H1 (cell line): ENCODE data around the gene SLC30A3. TPM values are rescaled to one million over a fixed set of nuclear protein-coding genes. Genes with fewer than 3 reads are reported as not detected.

Source experiments
- ASH2L ChIP-seq: fragments of 200-600, 300-600 bp; sonication (generic); IDR thresholded peaks from one replicate; pipeline ENCODE4 v1.7.1; 2017; ENCODE audit warnings: low read length
- CHD2 ChIP-seq: IDR thresholded peaks from 2 replicates; pipeline ENCODE4 v1.6.1; 2012; ENCODE audit warnings: low read length, improper control_type of control experiment
- CTBP2 ChIP-seq: IDR thresholded peaks from 2 replicates; pipeline ENCODE4 v1.7.0; 2011; ENCODE audit warnings: borderline replicate concordance, mild to moderate bottlenecking, moderate library complexity, mixed read lengths, low read length; ENCODE audit not compliant: insufficient read depth, insufficient read length
- CTCF ChIP-seq, 3 experiments: IDR thresholded peaks; 1 replicate in 2 of 3; 2 replicates in 1 of 3; pipeline versions ENCODE4 v1.5.1 to v1.6.1; 2011; ENCODE audit warnings: low read length in 3 of 3, mild to moderate bottlenecking in 3 of 3, inconsistent platforms in 2 of 3, low read depth in 1 of 3, moderate library complexity in 1 of 3; ENCODE audit not compliant: insufficient read depth in 1 of 3; ENCODE audit errors: control extremely low read depth in 1 of 3
- EZH2 ChIP-seq: fragments of 200-600 bp; sonication (generic); IDR thresholded peaks from 2 replicates; pipeline ENCODE4 v1.7.1; 2012; ENCODE audit warnings: low read depth, mild to moderate bottlenecking, moderate library complexity, low read length, inconsistent platforms; ENCODE audit not compliant: severe bottlenecking
- GTF2F1 ChIP-seq: IDR thresholded peaks from 2 replicates; pipeline ENCODE4 v1.6.1; 2012; ENCODE audit warnings: low read depth, low read length, improper control_type of control experiment, borderline replicate concordance
- HDAC2 ChIP-seq, 2 experiments: fragments of 300-600 bp in 1 of 2; sonication (generic) in 1 of 2; IDR thresholded peaks; 2 replicates each; pipeline ENCODE4 v1.6.1; 2011 to 2012; ENCODE audit warnings: low read depth in 2 of 2, low read length in 2 of 2, mild to moderate bottlenecking in 2 of 2, moderate library complexity in 2 of 2, borderline replicate concordance in 1 of 2, inconsistent platforms in 1 of 2
- JUND ChIP-seq: IDR thresholded peaks from 2 replicates; pipeline ENCODE4 v1.6.1; 2011; ENCODE audit warnings: mild to moderate bottlenecking, improper control_type of control experiment, low read length
- POLR2A ChIP-seq, 2 experiments: IDR thresholded peaks; 1 replicate in 1 of 2; 2 replicates in 1 of 2; pipeline ENCODE4 v1.6.1; 2011; ENCODE audit warnings: low read depth in 2 of 2, low read length in 2 of 2, mild to moderate bottlenecking in 2 of 2; ENCODE audit errors: control extremely low read depth in 1 of 2
- RAD21 ChIP-seq, 2 experiments: IDR thresholded peaks in 1 of 2; conservative IDR thresholded peaks in 1 of 2; 2 replicates each; pipeline ENCODE4 v1.6.1; 2011; ENCODE audit warnings: low read depth in 2 of 2, low read length in 2 of 2, improper control_type of control experiment in 1 of 2, inconsistent platforms in 1 of 2, mild to moderate bottlenecking in 1 of 2, moderate library complexity in 1 of 2
- SIN3A ChIP-seq, 2 experiments: IDR thresholded peaks in 1 of 2; conservative IDR thresholded peaks in 1 of 2; 2 replicates each; pipeline ENCODE4 v1.6.1; 2011 to 2012; ENCODE audit warnings: low read length in 2 of 2, improper control_type of control experiment in 1 of 2, low read depth in 1 of 2, mild to moderate bottlenecking in 1 of 2
- SP1 ChIP-seq: IDR thresholded peaks from 2 replicates; pipeline ENCODE4 v1.6.1; 2011; ENCODE audit warnings: low read depth, low read length
- SUZ12 ChIP-seq: fragments of 200-600 bp; sonication (generic); IDR thresholded peaks from 2 replicates; pipeline ENCODE4 v1.6.1; 2012; ENCODE audit warnings: mild to moderate bottlenecking, inconsistent platforms, low read length, moderate library complexity, mixed read lengths
- TAF1 ChIP-seq: IDR thresholded peaks from 2 replicates; pipeline ENCODE4 v1.6.1; 2011; ENCODE audit warnings: mild to moderate bottlenecking, low read depth, low read length
- TBP ChIP-seq: IDR thresholded peaks from 2 replicates; pipeline ENCODE4 v1.6.1; 2011; ENCODE audit warnings: low read depth, low read length, improper control_type of control experiment
- TEAD4 ChIP-seq: IDR thresholded peaks from 2 replicates; pipeline ENCODE4 v1.6.1; 2012; ENCODE audit warnings: low read depth, low read length, inconsistent platforms, mixed read lengths
- polyA plus RNA-seq, 7 experiments: library from polyadenylated mRNA; depleted of rRNA in 3 of 7; stranded (reverse) in 5 of 7; unstranded in 2 of 7; fragments of >200 nt in 5 of 7; fragments of 200-250 nt in 2 of 7; gene quantifications; 1 replicate in 5 of 7; 2 replicates in 1 of 7; 4 replicates in 1 of 7; pipeline versions ENCODE4 v1.2.1 to v1.2.3, GENCODE V29; 2011 to 2013; ENCODE audit warnings: missing spikeins in 2 of 7, mixed read lengths in 2 of 7
- total RNA-seq: library from RNA; stranded (reverse); fragmentation: NEBNext Ultra II Directional; extraction: Animal tissue kit (Norgen Biotek cat#: 25700); gene quantifications from 2 replicates; pipeline ENCODE4 v1.2.1, GENCODE V29; 2021

The SLC30A3 gene
- total and polyA plus RNA-seq, 2 of the 8 experiments (the other 6 are each of a cell fraction or from before 2014, with no cell fraction given): 15.2 to 30.7 TPM

- TF ChIP-seq SUZ12 (0 out of 2 replicates have a peak, but pooled peaks have one; percentile 23), TAF1 (0 out of 2 replicates have a peak, but pooled peaks have one; percentile 35), HDAC2 (IDR thresholded peaks at IDR 0.05; ENCODE audit: borderline replicate concordance in 1 of 2, low read depth in 2 of 2, low read length in 2 of 2) (no peak), TBP (peak; percentile 42; the same call in 1 of the 2 replicates), ASH2L (peak; percentile 63), CTCF (IDR thresholded peaks at IDR 0.05; ENCODE audit: control extremely low read depth in 1 of 3, insufficient read depth in 1 of 3, low read depth in 1 of 3, low read length in 3 of 3) (peak; percentile 86 to 98 (median 93)), EZH2 (peak; percentile 13), SP1 (no peak), CHD2 (no peak), CTBP2 (peak; percentile 16), POLR2A (IDR thresholded peaks at IDR 0.05; ENCODE audit: control extremely low read depth in 1 of 2, low read depth in 2 of 2, low read length in 2 of 2) (peak in 1 of 2 experiments; percentile 47; a peak in 1 of 3 replicates), TEAD4 (0 out of 2 replicates have a peak, but pooled peaks have one; percentile 4), JUND (0 out of 2 replicates have a peak, but pooled peaks have one; percentile 9), GTF2F1 (no peak), SIN3A (conservative IDR thresholded peaks at IDR 0.05 in 1 of 2, IDR thresholded peaks at IDR 0.05 in 1 of 2; ENCODE audit: low read depth in 1 of 2, low read length in 2 of 2) (0 out of 4 replicates have a peak, but pooled peaks of 1 of the 2 experiments have one; percentile 40), RAD21 (IDR thresholded peaks at IDR 0.05 in 1 of 2, conservative IDR thresholded peaks at IDR 0.05 in 1 of 2; ENCODE audit: low read depth in 2 of 2, low read length in 2 of 2) (peak; percentile 95 to 96)
Observed at GRCh38 chr2:27249891-27250651, 12.8 kb downstream of the SLC30A3 start (continued).
